GM13976 (cell line): Measurements from ENCODE around the gene SPI1.

Experiments used
- DNase-seq: peaks from one replicate; pipeline ENCODE4 v3.0.0; 2012; ENCODE audit warnings: low spot score
- in situ Hi-C: fragments of 300-500 bp; cut with MboI; formaldehyde crosslinking; loops from one replicate; pipeline ENCODE4 v1.12.0; 2022; ENCODE audit warnings: low sequenced_read_pairs, mixed read lengths, inconsistent platforms; ENCODE audit not compliant: unreplicated experiment
- TF ChIP-seq, protein P1 (sequence below): IDR thresholded peaks from 2 replicates; pipeline ENCODE4 v1.5.1; 2012; ENCODE audit warnings: borderline replicate concordance, mild to moderate bottlenecking; ENCODE audit not compliant: insufficient read depth; ENCODE audit errors: extremely low read depth, missing control alignments, control extremely low read depth

SPI1 gene

DNA sequence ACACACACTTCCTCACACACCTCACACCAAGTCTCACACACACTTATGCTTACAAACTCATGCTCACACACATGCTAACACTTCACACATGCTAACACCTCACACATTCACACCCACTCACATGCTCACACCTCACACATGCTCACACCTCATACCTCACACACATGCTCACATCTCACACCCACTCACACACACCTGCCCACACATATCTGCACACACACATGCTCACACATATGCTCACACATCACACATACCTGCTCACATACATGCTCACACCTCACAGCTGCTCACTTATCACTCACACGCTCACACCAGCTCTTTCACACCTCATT is 21.4 kb downstream of the SPI1 start:
- in situ Hi-C loops, result no loop called here
- TF ChIP-seq, protein P1, sequence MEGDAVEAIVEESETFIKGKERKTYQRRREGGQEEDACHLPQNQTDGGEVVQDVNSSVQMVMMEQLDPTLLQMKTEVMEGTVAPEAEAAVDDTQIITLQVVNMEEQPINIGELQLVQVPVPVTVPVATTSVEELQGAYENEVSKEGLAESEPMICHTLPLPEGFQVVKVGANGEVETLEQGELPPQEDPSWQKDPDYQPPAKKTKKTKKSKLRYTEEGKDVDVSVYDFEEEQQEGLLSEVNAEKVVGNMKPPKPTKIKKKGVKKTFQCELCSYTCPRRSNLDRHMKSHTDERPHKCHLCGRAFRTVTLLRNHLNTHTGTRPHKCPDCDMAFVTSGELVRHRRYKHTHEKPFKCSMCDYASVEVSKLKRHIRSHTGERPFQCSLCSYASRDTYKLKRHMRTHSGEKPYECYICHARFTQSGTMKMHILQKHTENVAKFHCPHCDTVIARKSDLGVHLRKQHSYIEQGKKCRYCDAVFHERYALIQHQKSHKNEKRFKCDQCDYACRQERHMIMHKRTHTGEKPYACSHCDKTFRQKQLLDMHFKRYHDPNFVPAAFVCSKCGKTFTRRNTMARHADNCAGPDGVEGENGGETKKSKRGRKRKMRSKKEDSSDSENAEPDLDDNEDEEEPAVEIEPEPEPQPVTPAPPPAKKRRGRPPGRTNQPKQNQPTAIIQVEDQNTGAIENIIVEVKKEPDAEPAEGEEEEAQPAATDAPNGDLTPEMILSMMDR, result no peak
- DNase-seq, result no peak

DNA sequence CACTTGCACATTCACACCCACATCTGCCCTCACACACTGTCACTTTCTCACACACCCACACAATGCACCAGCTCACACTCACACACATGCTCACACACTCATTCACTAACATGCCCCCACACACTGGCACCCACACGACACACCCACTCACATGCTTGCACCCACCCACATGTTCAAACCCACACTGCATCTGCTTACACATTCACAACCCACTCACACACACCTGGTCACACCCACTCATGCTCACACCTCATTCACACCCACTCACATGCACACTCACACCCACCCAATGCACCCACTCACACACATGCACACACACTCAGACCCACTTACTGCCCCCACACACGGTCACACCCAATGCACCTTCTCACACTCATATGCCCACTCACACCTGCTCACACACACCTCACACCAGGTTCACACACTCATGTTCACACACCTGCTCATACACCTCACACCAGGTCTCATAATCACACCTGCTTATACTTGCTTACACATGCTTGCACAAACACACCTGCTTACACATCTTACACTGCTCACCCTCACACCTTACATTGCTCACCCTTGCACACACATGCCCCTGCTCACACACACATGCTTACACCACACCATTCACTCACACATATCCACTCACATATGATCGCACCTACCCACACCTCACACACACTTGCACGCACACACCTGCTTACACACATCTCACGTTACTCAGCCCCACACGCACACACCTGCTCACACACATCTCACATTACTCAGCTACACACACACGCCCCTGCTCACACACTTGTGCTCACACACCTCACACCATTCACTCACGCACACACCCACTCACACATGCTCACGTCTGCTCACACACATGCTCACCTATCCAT is 22.0 kb downstream of the SPI1 start:
- TF ChIP-seq, protein P1, result no peak
- DNase-seq, result no peak
- in situ Hi-C loops, result no loop called here

DNA sequence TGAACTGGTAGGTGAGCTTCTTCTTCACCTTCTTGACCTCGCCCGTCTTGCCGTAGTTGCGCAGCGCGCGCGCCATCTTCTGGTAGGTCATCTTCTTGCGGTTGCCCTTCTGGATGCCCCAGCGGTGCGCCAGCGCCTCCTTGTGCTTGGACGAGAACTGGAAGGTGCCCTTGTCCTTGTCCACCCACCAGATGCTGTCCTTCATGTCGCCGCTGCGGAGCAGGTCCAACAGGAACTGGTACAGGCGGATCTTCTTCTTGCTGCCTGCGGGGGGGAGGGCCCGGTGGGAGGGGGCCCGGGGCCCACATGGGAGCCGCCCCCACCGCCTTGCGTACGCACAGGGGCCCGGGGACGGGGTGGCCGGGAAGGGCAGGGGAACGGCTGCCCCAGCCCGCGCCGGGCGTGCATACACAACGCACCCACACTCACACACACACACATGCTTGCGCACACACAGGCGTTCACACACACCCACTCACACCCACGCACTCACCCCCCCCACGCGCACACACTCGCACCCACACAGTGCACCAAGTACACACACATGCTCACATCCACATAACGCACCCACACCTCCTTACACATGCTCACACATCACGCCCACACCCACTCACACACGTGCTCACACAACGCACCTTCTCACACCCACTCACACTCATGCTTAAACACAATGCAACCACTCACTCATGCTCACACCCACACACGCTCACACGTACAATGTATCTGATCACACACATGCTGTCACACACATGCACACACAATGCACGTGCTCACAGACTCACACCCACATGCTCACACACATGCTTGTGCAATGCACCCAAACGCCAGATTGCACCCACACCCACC is 22.8 kb downstream of the SPI1 start:
- DNase-seq, result no peak
- TF ChIP-seq, protein P1, result no peak
- in situ Hi-C loops, result no loop called here

DNA sequence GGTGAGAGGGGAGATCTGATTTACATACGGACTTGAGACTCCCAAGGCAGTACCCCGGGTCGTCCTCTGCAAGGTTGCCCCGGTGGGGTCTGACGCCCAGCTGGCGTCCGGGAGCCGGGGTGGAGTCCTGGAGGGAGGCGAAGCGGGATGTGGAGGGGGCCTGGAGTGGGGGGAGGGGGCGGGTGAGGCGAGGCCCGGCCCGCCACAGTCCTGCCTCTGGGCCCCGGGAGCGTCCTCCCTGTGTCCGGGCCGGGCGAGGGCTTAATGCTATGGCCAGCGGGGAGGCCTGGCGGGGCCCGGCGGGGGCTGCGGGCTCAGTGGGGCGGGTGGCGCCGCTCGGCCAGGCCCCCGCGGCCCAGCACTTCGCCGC is 23.4 kb downstream of the SPI1 start:
- TF ChIP-seq, protein P1, result no peak
- DNase-seq, result no peak
- in situ Hi-C loops, result no loop called here

DNA sequence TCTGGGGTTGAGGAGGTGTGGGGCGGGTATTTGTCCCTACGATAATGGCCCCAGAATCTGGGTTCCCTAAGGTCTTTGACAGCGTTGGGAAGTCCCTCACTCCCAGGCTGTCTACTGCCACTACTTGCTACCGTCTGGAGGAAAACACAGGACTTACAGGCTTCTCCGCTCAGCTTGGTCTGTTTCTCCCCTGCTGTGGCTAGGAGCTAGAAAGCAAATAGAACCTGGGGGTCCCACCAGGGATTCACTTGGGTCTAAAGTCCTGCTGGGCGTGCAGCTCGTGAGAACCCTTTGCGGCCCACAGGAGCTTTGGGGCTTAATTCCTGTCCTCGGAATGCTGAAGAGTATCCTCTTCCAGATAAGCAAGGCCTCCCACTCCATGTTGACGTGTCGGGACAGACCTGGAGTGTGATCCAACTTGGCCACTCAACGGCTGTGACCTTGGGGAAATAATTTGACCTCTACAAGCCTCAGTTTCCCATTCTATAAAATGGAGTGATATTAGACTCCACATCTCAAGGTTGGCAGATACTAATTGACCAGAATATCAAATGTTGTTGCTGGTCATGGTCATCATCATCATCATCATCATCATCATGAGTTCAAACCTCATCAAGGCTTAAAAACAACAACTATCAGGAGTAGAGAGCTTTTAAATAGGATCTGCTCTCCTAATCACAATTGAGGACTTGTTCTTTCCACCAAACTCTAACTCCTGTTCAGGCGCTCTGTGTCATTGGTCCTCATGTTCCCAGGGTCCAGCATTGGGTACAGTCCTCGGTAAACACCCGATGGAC is 24.2 kb downstream of the SPI1 start:
- DNase-seq, result no peak
- in situ Hi-C loops, result no loop called here
- TF ChIP-seq, protein P1, result no peak

DNA sequence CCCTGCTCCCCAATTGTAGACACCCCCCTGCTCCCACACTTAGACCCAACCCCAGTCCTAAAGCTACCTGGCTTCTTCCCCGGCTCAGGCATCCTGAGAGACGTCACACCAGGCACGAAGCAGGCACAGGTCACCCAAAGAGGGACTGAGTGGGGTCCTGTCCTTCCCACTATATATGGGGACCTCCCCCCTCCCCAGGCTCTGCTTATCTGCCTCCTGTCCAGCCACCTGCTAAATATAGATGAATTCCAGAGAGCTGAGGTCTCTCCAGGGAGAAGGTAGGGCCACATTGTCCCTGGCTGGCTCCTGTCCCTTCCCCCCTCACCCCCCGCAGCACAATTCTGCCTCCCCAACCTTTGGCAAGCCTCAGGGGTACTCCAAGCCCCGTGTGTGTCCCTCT is 25.8 kb downstream of the SPI1 start, which contains the start of gene MYBPC3:
Gene MYBPC3 (minus strand): TSS at position 147 of the 400 bp plus-strand sequence. CDS start 55 bp downstream, at position 92.
- DNase-seq, result no peak
- in situ Hi-C loops, result no loop called here
- TF ChIP-seq, protein P1, result no peak
